Occipital lobe (tissue), 2 donors: ENCODE results near the gene COBLL1. TPM values are rescaled to one million over a fixed set of nuclear protein-coding genes. Genes with fewer than 3 reads are reported as not detected.

ENCODE experiments used
- DNase-seq: peaks from one replicate; lab custom pipeline; 2025; lab: John Stamatoyannopoulos, UW
- total RNA-seq: library from RNA; depleted of rRNA; stranded (reverse); fragments of >200 nt; gene quantifications from one replicate; pipeline ENCODE4 v1.2.3, GENCODE V29; 2014

Gene COBLL1
- total RNA-seq, 1 donor from 2014 or later = 10.8 TPM

DNA sequence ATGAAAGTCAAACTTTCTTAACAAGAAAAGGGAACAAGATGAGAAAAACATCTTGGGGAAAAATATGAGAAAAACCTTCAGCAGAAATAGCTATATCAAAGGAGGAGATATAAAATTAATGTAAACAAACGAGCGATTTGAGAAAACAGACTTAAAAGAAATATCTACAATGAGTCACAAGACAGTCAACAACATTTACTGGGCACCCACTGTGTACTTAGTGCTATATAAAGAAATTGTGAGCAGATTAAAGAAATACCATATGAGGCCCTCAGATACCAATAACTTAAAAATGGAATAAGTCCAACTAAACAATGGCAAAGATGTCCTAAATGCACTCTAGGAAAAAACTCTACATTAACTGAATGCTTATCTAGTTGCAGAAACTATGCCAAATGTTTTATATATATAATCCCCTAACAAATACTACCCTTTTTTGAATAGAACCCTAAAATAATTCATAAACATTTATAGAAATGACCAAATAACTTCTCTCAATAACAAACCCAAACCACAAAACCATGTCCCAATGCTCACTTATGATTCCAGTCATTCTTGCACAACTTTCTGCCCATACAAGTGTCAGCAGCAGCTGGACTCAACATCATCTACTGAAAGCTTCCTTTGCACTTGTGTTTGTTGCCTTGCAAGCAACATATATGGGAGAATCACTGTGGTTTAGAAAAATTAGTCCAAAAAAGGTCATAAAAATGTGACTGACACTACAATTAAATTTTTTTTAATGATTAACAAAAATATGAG, 83.5 kb downstream of the COBLL1 start:
- DNase-seq = no peak

- no peak for DNase-seq
Observed at GRCh38 chr2:164756773-164757172, 84.8 kb downstream of the COBLL1 start.

DNA sequence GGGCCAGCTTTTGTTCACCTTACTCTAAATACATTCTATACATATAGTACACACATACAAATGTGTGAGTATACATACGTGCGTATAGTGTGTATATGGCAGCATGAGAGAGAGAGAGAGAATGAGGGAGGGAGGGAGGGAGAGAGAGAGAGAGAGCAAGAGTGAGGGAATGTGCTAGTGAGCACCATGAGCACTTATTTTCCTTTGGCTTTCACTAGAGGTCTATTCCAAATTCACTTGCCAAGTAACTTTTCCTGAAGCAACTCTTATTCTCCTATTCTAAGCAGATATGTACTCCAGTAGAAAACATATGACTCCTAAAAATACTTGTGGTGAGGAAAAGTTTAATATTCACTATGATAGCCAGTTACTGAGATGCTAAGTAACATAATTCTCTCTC, 85.7 kb downstream of the COBLL1 start:
- DNase-seq = no peak

DNA sequence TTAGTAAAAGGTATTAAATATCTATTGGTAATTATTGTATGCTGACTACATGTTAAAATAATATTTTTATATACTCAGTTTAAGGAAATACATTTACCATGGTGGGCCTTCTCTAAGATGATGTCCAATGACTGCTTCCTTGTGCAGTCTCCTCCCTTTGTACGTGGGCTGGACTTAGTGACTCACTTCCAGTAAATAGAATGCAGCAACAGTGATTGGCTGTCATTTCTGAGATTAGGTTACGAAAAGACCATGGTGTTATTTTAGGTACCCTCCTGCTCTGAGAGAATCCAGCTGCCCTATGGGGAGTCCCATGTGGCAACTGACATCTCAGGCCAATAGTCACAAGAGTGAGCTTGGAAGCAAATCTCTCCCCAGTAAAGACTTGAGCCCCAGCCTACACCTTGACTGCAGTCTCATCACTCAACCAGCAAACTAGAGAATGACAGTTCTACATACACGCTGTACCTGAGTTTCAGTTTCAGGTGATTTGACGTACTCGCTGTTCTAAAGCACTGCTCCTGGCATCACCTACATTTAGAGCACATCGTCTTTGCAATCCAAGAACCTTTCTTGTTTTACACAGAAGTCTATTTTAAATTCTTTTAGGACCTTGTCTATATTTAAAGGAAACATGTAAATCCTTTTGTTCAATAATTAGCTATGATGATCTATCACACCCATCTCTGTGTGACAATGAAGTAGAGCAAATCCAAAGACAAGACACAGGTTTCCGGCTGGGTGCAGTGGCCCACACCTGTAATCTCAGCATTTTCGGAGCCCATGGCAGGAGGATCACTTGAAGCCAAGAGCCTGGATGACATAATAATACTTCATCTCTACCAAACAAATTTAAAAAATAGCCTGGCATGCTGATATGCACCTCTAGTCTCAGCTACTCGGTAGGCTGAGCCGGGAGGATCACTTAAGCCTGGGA, 87.2 kb downstream of the COBLL1 start:
- no peak for DNase-seq

- no peak for DNase-seq
Observed at GRCh38 chr2:164752956-164753355, 88.7 kb downstream of the COBLL1 start.

DNA sequence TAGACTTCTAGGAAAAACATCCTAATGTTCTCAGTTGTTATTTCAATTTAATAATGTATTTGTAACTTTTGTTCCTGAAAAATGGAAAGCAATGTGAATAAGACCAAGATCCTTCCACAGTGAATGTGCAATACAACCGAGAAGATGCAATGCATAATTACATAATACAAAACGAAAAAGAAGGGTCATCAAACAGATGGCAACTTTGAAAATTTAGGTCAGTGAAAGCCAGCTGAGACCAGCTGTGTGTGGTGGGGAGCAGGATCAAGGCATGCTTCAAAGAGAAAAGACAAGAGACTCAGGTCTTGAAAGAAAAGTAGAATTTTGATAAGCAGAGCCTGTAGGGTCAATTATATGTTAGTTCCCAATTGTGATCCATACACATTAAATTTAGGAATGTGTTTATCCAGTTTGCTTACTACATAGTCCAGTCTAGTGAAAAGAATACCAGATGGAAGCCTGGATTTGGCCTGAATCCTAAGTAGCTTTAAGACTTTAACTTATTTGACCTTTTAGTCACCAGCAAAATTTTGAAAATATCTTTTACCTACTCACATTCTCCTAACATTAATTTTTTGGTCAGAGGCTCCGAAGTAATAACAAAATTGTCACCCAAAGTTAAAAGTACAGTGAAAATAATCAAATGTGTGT, 93.7 kb downstream of the COBLL1 start:
- DNase-seq = no peak

DNA sequence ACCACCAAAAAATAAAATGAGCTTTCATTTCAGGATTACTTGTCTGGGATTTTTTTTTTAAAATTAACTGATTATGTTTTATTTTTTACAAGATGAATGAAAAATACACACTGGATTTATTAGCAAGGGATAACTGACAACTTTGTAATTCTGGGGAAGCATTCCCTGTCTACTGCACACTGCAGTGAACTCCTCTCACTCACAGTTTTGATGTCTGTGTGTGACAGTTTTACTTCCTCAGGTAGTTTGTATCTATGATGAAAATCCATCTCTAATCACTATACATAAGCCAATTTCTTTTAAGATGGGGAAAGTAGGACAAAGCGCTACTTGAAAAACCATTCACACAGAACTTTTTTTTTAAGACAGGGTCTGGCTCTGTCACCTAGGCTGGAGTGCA, 94.5 kb downstream of the COBLL1 start:
- no peak for DNase-seq

- no peak for DNase-seq
Observed at GRCh38 chr2:164746713-164747112, 94.9 kb downstream of the COBLL1 start.

GRCh38 chr2:164745012-164745797, 96.4 kb downstream of the COBLL1 start:
- no peak for DNase-seq

- no peak for DNase-seq
Observed at GRCh38 chr2:164742738-164743317, 98.8 kb downstream of the COBLL1 start.

- no peak for DNase-seq
Observed at GRCh38 chr2:164739966-164740365, 101.7 kb downstream of the COBLL1 start.

DNA sequence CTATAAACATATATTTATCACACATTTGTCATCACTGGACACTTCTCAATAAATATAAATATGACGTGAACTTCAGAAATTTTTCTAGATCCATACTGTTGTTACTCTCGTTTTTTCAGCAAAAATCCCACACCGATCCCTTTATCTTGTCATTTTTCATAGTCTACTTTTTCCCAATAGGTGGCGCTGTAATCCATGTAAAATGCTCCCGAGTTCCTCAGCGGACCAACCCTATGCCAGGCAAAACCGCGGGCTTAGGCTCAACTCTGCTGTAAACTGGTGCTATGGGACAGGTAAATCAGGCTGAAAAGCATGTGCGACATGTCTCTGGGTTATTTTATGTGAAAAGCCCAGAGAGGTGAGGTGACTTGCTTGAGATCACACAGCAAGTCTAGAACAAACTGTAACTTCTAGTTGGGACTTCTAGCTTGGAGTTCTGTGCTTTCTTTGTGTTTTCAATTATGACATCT, 104.0 kb downstream of the COBLL1 start:
- DNase-seq = peak; percentile 7

DNA sequence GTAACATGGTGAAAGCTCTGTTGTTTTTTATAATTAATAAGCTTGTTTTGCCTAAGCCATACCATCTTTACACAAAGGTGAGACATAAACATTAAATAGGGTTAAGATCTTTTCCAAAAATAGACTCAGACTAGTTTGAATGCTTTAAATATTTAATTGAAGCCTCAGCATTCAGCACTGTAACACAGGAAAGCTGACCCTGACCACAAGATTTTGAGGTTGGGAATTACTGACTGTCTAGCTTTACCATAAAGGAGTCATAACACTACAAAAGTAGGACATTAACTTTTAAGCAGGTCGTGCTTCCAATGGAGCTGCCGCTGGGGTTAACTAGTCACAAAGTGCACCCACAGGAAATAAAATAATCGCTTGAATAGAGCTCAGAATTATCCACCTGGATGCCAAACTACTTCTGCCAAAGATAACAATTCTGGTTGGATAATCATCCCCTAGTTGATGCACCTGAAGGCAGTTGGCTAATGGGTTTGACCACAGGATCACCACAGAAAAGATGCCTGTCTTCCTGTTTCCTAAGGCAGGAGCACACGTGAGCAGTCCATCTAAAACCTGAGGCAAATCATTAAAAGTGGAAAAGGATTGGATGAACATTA, 106.2 kb downstream of the COBLL1 start:
- no peak for DNase-seq

DNA sequence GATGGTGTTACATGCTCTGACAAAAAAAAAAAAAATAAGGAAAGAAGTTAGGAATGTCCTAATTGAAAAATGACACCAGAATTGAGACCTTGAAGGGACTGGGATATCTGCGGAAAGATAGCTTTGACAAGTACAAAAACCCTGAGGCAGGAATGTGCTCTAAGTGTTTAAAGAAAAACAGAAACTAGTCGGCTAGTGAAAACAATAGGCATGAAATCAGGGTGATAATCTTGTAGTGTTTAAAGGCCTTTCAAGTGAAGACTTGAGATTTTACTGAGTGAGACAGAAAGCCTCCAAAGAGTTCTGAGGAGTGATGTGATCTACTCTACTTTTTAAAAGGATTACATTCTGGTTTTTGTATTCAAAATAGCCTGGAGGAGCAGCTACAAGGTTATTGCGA, 107.4 kb downstream of the COBLL1 start:
- no peak for DNase-seq

DNA sequence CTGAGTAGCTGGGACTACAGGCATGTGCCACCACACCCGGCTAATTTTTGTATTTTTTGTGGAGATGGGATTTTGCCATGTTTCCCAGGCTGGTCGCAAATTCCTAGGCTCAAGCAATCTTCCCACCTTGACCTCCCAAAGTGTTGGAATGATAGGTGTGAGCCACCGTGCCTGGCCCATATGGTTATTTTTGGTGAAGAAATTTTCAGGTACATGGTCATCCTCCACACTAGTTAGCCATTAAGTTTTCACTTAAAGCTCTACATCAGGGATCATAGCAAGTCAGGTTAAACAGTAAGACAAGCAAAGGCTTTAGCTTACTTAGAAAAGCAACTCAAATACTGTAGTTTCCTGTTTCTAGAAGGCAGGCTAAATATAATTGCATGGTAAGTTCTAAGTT, 116.1 kb downstream of the COBLL1 start:
- no peak for DNase-seq

GRCh38 chr2:164722616-164723338, 118.8 kb downstream of the COBLL1 start:
- no peak for DNase-seq

- DNase-seq = no peak
Observed at GRCh38 chr2:164721430-164721829, 120.2 kb downstream of the COBLL1 start.

- no peak for DNase-seq
Observed at GRCh38 chr2:164719996-164720941, 121.4 kb downstream of the COBLL1 start.
